ENCODE results near the gene SLC26A8. TPM values are rescaled to one million over a fixed set of nuclear protein-coding genes. Genes with fewer than 3 reads are reported as not detected.
A peak's percentile ranks its signal among the peaks of the same experiment; 100 is the strongest.
"Not testable (repeated sequence)": the region's sequence is repeated elsewhere in the genome, so short reads cannot be mapped to it uniquely, and the experiment has no call there.

The SLC26A8 gene
- total RNA-seq, 1 experiment from 2014 or later = not detected

DNA sequence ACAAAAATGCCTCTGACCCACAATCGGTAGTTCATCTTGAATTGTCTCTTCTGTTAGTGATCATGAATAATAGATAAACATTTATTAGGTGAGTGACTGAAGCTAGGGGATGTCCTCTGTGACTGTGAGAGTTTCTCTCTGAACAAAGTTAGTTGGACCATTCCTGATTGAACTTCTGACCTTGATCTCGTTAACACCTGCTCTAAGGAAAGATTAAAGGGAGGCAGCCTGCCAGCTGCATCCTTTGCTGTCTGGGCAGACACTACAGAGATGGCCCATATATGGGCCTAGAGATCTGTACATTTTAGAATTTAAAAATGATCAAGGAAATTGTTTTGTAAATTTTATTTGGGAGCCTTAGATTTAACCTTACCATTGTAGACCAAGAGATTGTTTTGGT lies 30.5 kb upstream of the SLC26A8 start:
- no peak for DNase-seq (ENCODE audit: low read depth)
- in situ Hi-C loops (cut with HindIII; ENCODE audit: low pct_unique_long_range_greater_than_20kb, low sequenced_read_pairs) = no loop called here

DNA sequence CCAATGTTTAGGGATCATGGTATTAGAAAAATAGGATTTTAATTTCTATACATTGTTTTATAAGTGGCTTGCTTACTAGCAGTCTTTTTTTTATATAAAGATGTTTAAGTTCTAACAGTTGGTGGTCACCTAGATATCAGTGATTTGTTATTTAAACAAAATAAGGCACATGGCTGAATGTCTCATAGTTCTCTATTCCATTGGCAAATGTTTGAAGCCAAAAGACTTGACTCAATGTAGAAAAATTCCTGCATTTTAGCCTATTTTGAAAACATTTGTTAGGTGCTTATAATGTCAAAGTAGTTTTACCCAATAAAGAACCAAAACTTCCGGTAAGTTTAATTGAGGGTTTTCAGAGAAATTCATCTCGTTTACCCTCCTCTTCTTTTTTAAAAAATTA lies 30.0 kb upstream of the SLC26A8 start:
- in situ Hi-C loops (cut with HindIII; ENCODE audit: low pct_unique_long_range_greater_than_20kb, low sequenced_read_pairs) = no loop called here
- DNase-seq (ENCODE audit: low read depth) = no peak

DNA sequence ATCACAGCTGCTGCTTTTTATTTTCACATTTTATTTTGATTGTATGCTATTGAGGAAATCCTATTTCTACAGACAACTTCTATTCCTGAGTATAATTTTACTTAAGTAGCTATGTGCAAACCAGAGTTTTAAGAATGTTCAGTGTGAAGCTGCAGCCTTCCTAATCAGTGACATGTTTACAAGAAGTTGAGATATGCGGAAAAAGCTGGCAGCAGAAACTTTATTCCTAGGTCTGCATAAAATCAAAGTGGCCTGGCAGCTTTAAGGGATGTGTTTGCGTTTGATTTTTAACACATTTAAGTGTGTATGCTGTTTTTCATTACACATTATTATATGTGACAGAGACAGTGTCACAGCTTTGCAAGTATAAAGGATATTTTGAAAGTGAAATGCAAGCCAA lies 29.4 kb upstream of the SLC26A8 start:
- in situ Hi-C loops (cut with HindIII; ENCODE audit: low pct_unique_long_range_greater_than_20kb, low sequenced_read_pairs) = no loop called here

DNA sequence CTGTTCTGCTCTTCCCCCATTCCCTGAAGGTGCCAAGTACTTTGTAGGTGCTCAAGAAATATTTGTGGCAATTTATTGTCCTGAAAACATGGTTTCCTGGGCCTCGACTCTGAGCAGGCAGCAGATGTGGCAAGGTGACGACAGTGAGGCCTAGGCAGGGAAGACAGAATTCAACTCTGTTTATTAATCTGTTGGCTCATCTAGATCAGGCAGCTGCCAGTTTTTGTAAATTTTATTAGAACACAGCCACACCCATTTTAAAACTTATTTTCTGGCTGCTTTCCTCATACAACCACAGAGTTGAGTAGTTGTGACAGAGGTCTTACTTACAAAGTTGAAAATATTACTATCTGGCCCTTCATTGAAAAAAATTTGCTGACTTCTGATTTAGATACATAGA lies 27.7 kb upstream of the SLC26A8 start:
- no peak for DNase-seq (ENCODE audit: low read depth)
- in situ Hi-C loops (cut with HindIII; ENCODE audit: low pct_unique_long_range_greater_than_20kb, low sequenced_read_pairs) = no loop called here

More for the DNA sequence above, 29.4 kb upstream of the SLC26A8 start:
- DNase-seq (ENCODE audit: low read depth) = no peak

DNA sequence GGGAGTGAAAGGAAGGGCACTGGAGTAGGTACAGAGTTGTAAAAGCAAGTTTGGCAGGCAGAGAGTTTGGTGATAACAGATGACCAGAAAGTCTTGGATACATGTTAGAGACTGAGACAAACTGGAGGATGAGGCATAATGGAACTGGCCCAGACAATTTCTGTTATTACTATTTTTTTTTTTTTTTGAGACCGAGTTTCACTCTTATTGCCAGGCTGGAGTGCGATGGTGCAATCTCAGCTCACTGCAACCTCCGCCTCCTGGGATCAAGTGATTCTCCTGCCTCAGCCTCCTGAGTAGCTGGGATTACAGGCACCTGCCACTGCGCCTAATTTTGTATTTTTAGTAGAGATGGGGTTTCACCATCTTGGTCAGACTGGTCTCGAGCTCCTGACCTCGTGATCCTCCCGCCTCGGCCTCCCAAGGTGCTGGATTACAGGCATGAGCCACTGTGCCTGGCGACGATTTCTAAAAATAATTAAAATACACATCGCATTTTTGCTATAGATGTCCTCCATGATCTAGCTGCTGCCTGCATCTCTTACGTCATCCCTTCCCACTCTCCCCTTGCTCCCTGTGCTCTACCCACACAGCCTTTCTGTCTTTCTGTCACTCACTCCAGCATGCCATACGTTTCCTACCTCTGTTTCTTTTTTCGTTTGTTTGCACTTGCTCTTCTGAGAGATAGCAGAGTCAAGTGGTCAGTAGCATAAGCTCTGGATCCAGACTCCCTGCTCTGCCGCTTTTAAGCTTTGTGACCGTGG lies 26.7 kb upstream of the SLC26A8 start:
- DNase-seq (ENCODE audit: low read depth) = no peak
- in situ Hi-C loops (cut with HindIII; ENCODE audit: low pct_unique_long_range_greater_than_20kb, low sequenced_read_pairs) = no loop called here

DNA sequence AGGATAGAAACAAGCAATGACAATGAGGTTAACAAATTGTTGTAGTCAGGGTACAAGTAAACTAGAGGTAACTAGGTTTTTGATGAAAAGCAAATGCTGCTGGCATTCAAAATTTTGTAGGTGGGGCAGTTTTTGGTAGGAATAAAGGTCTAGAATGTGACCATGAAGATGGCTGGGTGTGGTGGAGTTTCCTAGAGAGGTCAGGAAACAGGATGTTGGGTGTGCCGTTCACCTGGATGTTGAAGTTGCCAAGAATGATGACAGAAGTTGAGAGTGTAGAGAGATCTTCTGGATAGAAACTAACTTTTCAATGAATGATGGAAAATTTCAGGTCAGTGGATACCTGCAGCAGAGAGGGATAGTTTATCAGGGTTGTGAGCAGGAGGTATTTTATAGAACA lies 25.9 kb upstream of the SLC26A8 start:
- no peak for DNase-seq (ENCODE audit: low read depth)
- in situ Hi-C loops (cut with HindIII; ENCODE audit: low pct_unique_long_range_greater_than_20kb, low sequenced_read_pairs) = no loop called here

DNA sequence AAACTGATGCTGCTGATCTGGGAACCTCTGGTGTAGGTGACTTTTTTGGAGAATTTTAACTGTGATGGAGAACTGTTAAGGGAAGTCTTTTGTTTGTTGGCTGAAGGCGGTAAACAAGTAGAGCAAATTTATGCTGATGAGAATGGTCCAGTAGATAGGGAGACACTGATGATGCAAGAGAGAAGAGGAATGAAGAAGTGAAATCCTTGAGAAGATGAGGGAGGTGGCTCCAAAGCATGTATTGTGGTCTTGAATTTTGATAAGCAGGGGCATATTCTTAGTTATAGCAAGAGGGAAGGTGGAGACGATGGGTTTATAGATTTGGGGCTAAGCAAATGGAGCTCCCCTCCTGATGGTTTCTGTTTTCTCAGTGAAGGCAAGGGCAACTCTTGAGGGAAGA lies 25.1 kb upstream of the SLC26A8 start:
- no peak for DNase-seq (ENCODE audit: low read depth)
- in situ Hi-C loops (cut with HindIII; ENCODE audit: low pct_unique_long_range_greater_than_20kb, low sequenced_read_pairs) = no loop called here

GRCh38 chr6:36042618-36043260 lies 18.3 kb upstream of the SLC26A8 start:
- in situ Hi-C loops (cut with HindIII; ENCODE audit: low pct_unique_long_range_greater_than_20kb, low sequenced_read_pairs) = no loop called here
- no peak for DNase-seq (ENCODE audit: low read depth)

- DNase-seq (ENCODE audit: low read depth) = no peak
- in situ Hi-C loops (cut with HindIII; ENCODE audit: low pct_unique_long_range_greater_than_20kb, low sequenced_read_pairs) = no loop called here
Observed at GRCh38 chr6:36040958-36041357, 16.5 kb upstream of the SLC26A8 start.

DNA sequence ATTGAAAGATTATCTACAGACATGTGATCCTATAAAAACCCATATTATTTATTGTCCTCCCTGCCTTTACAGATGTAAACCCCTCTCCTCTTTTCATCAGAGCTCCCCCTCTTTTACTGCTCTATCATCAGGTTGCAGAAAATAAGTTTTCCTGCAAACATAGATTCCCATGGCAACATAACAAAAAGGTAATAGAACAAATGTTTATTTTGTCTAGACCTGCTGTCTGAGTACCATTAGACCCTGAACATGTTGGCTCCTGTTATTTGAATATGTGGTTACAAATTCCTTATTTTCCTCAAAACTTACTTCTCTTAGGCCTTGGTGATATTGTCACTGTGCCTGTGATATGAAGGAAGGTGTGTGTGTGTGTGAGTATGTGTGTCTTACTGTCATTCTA lies 14.7 kb upstream of the SLC26A8 start:
- peak; percentile 5 for DNase-seq (ENCODE audit: low read depth)

GRCh38 chr6:36038120-36038876 lies 13.9 kb upstream of the SLC26A8 start:
- no peak for DNase-seq (ENCODE audit: low read depth)
- in situ Hi-C loops (cut with HindIII; ENCODE audit: low pct_unique_long_range_greater_than_20kb, low sequenced_read_pairs) = no loop called here

More for the DNA sequence above, 14.7 kb upstream of the SLC26A8 start:
- in situ Hi-C loops (cut with HindIII; ENCODE audit: low pct_unique_long_range_greater_than_20kb, low sequenced_read_pairs) = no loop called here

DNA sequence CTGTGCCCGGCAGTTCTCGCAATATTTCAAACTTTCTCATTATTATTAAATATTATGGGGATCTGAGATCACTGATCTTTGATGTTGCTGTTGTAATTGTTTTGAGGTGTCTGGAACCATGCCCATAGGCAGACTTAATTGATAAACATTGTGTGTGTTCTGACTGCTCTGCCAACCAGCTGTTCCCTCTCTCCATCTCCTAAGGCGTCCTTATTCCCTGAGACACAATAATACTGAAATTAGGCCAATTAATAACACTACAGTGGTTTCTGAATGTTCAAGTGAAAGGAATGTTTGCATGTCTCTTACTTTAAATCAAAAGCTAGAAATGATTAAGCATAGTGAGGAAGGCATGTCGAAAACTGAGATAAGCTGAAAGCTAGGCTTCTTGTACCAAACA lies 10.8 kb upstream of the SLC26A8 start:
- no peak for DNase-seq (ENCODE audit: low read depth)
- in situ Hi-C loops (cut with HindIII; ENCODE audit: low pct_unique_long_range_greater_than_20kb, low sequenced_read_pairs) = no loop called here

DNA sequence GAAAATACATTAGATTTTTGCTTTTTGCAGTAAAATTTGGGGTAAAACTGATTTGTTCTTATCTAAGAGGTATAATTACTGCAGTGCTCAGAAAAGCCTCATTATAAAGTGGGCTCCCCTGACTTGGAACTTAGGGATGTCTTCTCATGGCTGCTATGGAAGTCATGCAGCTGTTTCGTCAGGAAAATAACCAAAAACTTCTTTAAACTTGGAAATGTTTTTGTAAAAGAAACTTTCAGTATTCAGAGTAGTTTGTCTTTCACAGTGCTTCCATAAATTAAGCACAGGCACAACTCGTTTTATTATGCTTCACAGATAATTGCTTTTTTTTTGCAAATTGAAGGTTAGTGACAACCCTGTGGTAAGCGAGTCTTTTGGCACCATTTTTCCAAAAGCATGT lies 10.0 kb upstream of the SLC26A8 start:
- in situ Hi-C loops (cut with HindIII; ENCODE audit: low pct_unique_long_range_greater_than_20kb, low sequenced_read_pairs) = no loop called here
- DNase-seq (ENCODE audit: low read depth) = no peak

- in situ Hi-C loops (cut with HindIII; ENCODE audit: low pct_unique_long_range_greater_than_20kb, low sequenced_read_pairs) = no loop called here
- peak; percentile 7 for DNase-seq (ENCODE audit: low read depth)
Observed at GRCh38 chr6:36033935-36034334, 9.5 kb upstream of the SLC26A8 start.

- DNase-seq (ENCODE audit: low read depth); in situ Hi-C loops (cut with HindIII; ENCODE audit: low pct_unique_long_range_greater_than_20kb, low sequenced_read_pairs): not testable (repeated sequence)
Observed at GRCh38 chr6:36033144-36033543, 8.7 kb upstream of the SLC26A8 start.

- no peak for DNase-seq (ENCODE audit: low read depth)
- in situ Hi-C loops (cut with HindIII; ENCODE audit: low pct_unique_long_range_greater_than_20kb, low sequenced_read_pairs) = no loop called here
Observed at GRCh38 chr6:36032261-36032660, 7.8 kb upstream of the SLC26A8 start.

DNA sequence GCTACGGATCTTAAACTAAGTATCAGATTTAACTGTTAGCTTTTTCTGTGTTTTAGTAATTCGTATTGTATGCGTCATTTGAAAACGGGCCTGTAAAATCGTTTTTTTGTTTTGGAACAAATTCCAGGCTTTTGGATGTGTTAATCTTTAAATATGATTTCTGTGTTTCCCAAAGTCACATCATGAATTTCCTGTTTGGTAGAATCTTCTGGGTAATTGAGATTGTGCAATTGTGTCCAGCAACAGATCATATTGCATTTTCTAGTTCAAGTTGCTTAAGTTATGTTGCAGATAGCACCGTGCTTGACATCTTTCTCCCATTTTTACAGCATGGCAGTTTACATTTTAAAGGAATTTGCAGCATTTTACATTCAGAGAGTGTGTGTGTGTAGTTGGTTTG lies 5.0 kb upstream of the SLC26A8 start:
- no peak for DNase-seq (ENCODE audit: low read depth)
- in situ Hi-C loops (cut with HindIII; ENCODE audit: low pct_unique_long_range_greater_than_20kb, low sequenced_read_pairs) = no loop called here

GRCh38 chr6:36028877-36029324 lies 4.5 kb upstream of the SLC26A8 start:
- in situ Hi-C loops (cut with HindIII; ENCODE audit: low pct_unique_long_range_greater_than_20kb, low sequenced_read_pairs) = no loop called here
- DNase-seq (ENCODE audit: low read depth) = peak; percentile 65
